ENCODE measurements around the gene MMP8.

Gene MMP8

DNA sequence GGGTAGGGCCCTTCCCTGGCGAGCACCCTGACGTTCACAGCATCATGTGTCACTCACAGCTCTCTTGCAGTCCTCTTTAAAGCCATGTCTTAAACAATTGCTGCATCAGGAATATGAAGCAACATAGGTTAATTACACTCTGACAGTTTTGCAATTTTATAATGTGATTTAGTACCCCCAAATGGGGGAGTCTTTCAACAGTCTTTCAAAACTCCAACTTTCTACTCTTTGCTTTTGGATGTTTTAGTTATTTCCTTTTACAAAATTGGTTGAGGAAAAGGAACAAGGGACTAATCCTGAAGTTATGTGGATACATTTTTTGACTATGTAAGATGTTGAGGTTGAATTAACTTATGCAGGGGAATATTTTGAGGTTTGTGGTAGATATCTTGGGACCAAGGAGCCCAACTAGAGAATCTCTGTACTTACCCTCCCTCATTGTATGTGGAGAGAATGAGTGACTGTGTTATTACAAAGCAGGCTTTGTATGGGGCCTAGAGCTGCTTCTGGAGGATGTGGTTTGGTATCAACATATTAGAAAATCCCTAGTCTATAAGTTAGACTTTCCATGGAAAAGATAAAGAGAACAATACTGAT is at the start of gene MMP8:
MMP8 (minus strand) TSS at position 51 of the 597 bp plus-strand sequence. CDS start 99 bp downstream, outside the sequence.
- ChIA-PET POLR2A (no interaction called here), CTCF (no interaction called here)
- no peak for DNase-seq (ENCODE audit: extremely low spot score)
- no peak for TF ChIP-seq FOXA1 (IDR thresholded peaks at IDR 0.05)
- no peak for TF ChIP-seq LEF1 (IDR thresholded peaks at IDR 0.05; ENCODE audit: borderline replicate concordance)
- no peak for TF ChIP-seq SP1 (IDR thresholded peaks at IDR 0.05)
- no peak for TF ChIP-seq SUZ12 (IDR thresholded peaks at IDR 0.05)
- no peak for TF ChIP-seq FOXM1 (IDR thresholded peaks at IDR 0.05; ENCODE audit: borderline replicate concordance)
- TF ChIP-seq PKNOX1 (IDR thresholded peaks at IDR 0.05) = no peak
- TF ChIP-seq HDGF (IDR thresholded peaks at IDR 0.05; ENCODE audit: borderline replicate concordance) = no peak
- TF ChIP-seq FOXK2 (IDR thresholded peaks at IDR 0.05) = no peak
- TF ChIP-seq TARDBP (IDR thresholded peaks at IDR 0.05) = no peak
- TF ChIP-seq BHLHE40 (IDR thresholded peaks at IDR 0.05; ENCODE audit: borderline replicate concordance) = no peak
- no peak for TF ChIP-seq CTBP1 (IDR thresholded peaks at IDR 0.05; ENCODE audit: borderline replicate concordance)
- no peak for TF ChIP-seq NFRKB (IDR thresholded peaks at IDR 0.05)
- TF ChIP-seq ZNF384 (IDR thresholded peaks at IDR 0.05) = no peak
- TF ChIP-seq ARNT (IDR thresholded peaks at IDR 0.05) = no peak
- no peak for TF ChIP-seq L3MBTL2 (conservative IDR thresholded peaks at IDR 0.05)

DNA sequence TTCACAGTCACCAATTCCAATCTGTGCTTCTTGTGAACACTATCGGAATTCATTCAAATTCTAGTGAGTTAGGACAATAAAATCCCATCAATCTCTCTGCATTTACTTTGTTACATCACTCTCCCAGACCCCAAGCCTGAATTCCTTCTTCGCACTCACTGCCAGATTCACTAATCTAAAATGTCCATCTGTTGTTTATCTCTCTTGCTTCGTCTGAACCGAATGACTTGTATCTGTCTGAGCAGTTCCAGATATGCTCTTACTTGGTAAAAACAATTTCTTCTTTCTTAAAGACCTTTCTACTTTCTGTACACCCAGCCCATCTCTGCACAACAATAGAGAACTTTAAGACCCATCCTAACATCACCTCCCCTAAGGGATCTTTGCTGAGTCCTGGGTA is 48.6 kb upstream of the MMP8 start:
- ChIA-PET POLR2A (no interaction called here), CTCF (no interaction called here)
- no peak for DNase-seq (ENCODE audit: extremely low spot score)
- TF ChIP-seq LEF1 (IDR thresholded peaks at IDR 0.05; ENCODE audit: borderline replicate concordance) (no peak), PKNOX1 (IDR thresholded peaks at IDR 0.05) (no peak), SUZ12 (IDR thresholded peaks at IDR 0.05) (no peak)

GRCh38 chr11:102771351-102771750 is 46.6 kb upstream of the MMP8 start:
- CTCF ChIA-PET = no interaction called here
- no peak for TF ChIP-seq FOXK2 (IDR thresholded peaks at IDR 0.05)
- no peak for TF ChIP-seq FOXA1 (IDR thresholded peaks at IDR 0.05)
- no peak for TF ChIP-seq LEF1 (IDR thresholded peaks at IDR 0.05; ENCODE audit: borderline replicate concordance)
- no peak for TF ChIP-seq NFRKB (IDR thresholded peaks at IDR 0.05)
- no peak for TF ChIP-seq CTBP1 (IDR thresholded peaks at IDR 0.05; ENCODE audit: borderline replicate concordance)
- TF ChIP-seq ARNT (IDR thresholded peaks at IDR 0.05) = no peak
- POLR2A ChIA-PET = no interaction called here
- DNase-seq (ENCODE audit: extremely low spot score) = no peak

DNA sequence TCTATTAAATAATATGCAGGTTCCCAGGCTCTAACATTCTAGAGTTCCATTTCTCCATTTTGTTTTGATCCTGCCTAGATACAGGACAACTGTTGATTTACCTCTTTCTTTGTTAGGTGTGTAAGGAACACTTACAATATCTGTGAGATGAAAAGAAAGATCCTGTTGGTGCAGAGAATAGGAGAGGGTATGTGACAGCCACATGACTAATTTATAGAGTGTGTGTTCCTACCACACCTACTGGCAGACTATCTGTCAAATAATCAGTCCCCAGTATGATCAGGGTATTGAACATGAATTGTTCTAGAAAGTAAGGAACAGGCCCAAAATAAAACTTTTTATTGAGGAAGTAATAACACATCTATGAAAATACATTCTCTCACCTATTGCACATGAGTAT is 45.4 kb upstream of the MMP8 start:
- no peak for DNase-seq (ENCODE audit: extremely low spot score)
- TF ChIP-seq TARDBP (IDR thresholded peaks at IDR 0.05) = no peak
- TF ChIP-seq PKNOX1 (IDR thresholded peaks at IDR 0.05) = no peak
- TF ChIP-seq L3MBTL2 (conservative IDR thresholded peaks at IDR 0.05) = no peak
- TF ChIP-seq LEF1 (IDR thresholded peaks at IDR 0.05; ENCODE audit: borderline replicate concordance) = no peak
- TF ChIP-seq HDGF (IDR thresholded peaks at IDR 0.05; ENCODE audit: borderline replicate concordance) = no peak
- no peak for TF ChIP-seq ARNT (IDR thresholded peaks at IDR 0.05)
- no peak for TF ChIP-seq FOXK2 (IDR thresholded peaks at IDR 0.05)
- TF ChIP-seq FOXM1 (IDR thresholded peaks at IDR 0.05; ENCODE audit: borderline replicate concordance) = no peak
- no peak for TF ChIP-seq ELF4 (IDR thresholded peaks at IDR 0.05)
- no peak for TF ChIP-seq ZNF384 (IDR thresholded peaks at IDR 0.05)
- no peak for TF ChIP-seq FOXA1 (IDR thresholded peaks at IDR 0.05)
- POLR2A ChIA-PET = no interaction called here
- CTCF ChIA-PET = no interaction called here

DNA sequence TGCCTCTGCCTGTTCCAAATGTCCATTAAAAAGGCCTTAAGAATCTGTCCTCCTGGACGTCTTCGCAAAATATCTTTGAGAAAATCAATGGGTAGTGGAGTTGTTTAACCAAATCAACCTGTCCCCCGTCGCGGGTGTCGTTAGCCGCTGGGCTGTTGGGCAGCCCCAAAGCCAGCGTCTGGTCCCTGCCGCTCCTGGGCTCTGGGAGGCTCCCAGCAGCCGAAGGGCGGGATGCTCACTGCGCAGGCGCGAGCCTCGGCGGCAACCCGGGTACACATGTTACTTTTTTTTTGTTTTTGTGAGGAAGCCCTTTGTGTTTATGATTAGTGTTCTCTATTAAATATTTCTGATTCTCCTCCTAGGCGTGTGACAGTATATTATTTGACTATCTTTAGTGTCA is 43.0 kb upstream of the MMP8 start:
- ChIA-PET POLR2A (no interaction called here), CTCF (no interaction called here)
- no peak for DNase-seq (ENCODE audit: extremely low spot score)
- TF ChIP-seq FOXA1 (IDR thresholded peaks at IDR 0.05) (no peak), L3MBTL2 (conservative IDR thresholded peaks at IDR 0.05) (no peak), PKNOX1 (IDR thresholded peaks at IDR 0.05) (no peak), FOXM1 (IDR thresholded peaks at IDR 0.05; ENCODE audit: borderline replicate concordance) (no peak), ARNT (IDR thresholded peaks at IDR 0.05) (no peak), ELF4 (IDR thresholded peaks at IDR 0.05) (no peak)

DNA sequence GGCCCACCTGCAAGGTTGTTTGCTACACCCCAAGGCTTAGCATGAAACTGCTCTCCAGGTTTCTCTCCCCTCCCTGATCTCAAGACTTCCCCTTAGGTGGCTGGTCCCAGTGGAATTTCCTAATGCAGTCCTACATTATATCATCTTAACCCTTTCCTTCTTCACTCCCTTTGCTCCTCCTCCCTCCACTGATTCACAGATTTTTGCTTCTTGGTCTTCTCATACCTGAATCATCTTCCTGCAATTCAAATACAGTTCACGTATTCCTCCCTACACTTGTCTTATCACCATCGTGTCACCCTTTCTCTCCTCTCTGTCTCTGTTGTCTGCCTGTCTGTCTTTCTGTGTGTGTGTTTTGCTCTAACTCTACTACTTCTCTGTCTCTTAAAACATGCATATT is 38.7 kb upstream of the MMP8 start:
- CTCF ChIA-PET = no interaction called here
- no peak for DNase-seq (ENCODE audit: extremely low spot score)
- POLR2A ChIA-PET = no interaction called here
- TF ChIP-seq FOXK2 (IDR thresholded peaks at IDR 0.05) (no peak), FOXM1 (IDR thresholded peaks at IDR 0.05; ENCODE audit: borderline replicate concordance) (no peak), CTBP1 (IDR thresholded peaks at IDR 0.05; ENCODE audit: borderline replicate concordance) (no peak), BHLHE40 (IDR thresholded peaks at IDR 0.05; ENCODE audit: borderline replicate concordance) (no peak), TARDBP (IDR thresholded peaks at IDR 0.05) (no peak), LEF1 (IDR thresholded peaks at IDR 0.05; ENCODE audit: borderline replicate concordance) (no peak), SUZ12 (IDR thresholded peaks at IDR 0.05) (no peak), L3MBTL2 (conservative IDR thresholded peaks at IDR 0.05) (no peak), FOXA1 (IDR thresholded peaks at IDR 0.05) (no peak), ZNF384 (IDR thresholded peaks at IDR 0.05) (no peak), ARNT (IDR thresholded peaks at IDR 0.05) (no peak), SP1 (IDR thresholded peaks at IDR 0.05) (no peak), ELF4 (IDR thresholded peaks at IDR 0.05) (no peak), NFRKB (IDR thresholded peaks at IDR 0.05) (no peak), PKNOX1 (IDR thresholded peaks at IDR 0.05) (no peak), HDGF (IDR thresholded peaks at IDR 0.05; ENCODE audit: borderline replicate concordance) (no peak)

Data from HEK293T (cell line).